Upper lobe of left lung (tissue), 4 donors: ENCODE data around the gene TRPM2.

Experiments
- CTCF ChIP-seq, 6 experiments: fragments of 450-650 bp in 4 of 6; fragments of 200-600 bp in 2 of 6; sonication (generic) in 2 of 6; IDR thresholded peaks; one replicate each; pipeline ENCODE4 v1.5.1; 2016 to 2019; ENCODE audit warnings: antibody characterized with exemption in 6 of 6
- EP300 ChIP-seq, 4 donors: sonication (generic); formaldehyde crosslinking; IDR thresholded peaks; one replicate each; pipeline ENCODE4 v1.5.1; 2017; ENCODE audit warnings: antibody characterized with exemption in 4 of 4, control low read depth in 2 of 4
- POLR2A ChIP-seq, 4 donors: fragments of 450-650 bp; IDR thresholded peaks; one replicate each; pipeline ENCODE4 v1.5.1; 2016 to 2017; ENCODE audit warnings: antibody characterized with exemption in 4 of 4, mild to moderate bottlenecking in 2 of 4
- POLR2AphosphoS5 ChIP-seq, 2 donors: sonication (generic); formaldehyde crosslinking; IDR thresholded peaks; one replicate each; pipeline ENCODE4 v1.5.1; 2017; ENCODE audit warnings: antibody characterized with exemption in 2 of 2

GRCh38 chr21:44408226-44408625 is 54.8 kb downstream of the TRPM2 start:
- TF ChIP-seq POLR2A (IDR thresholded peaks at IDR 0.05) (no peak), CTCF (IDR thresholded peaks at IDR 0.05) (no peak), POLR2AphosphoS5 (IDR thresholded peaks at IDR 0.05) (no peak), EP300 (IDR thresholded peaks at IDR 0.05) (no peak)
